WI38 (cell line): ENCODE measurements around the gene SYNDIG1.

Source experiments
- H3K4me3 ChIP-seq: 2 replicates; pipeline ENCODE4 v1.5.1; 2011; ENCODE audit warnings: low read depth, mild to moderate bottlenecking, control low read depth, low read length
- TF ChIP-seq, protein P1 (sequence below): IDR thresholded peaks from 2 replicates; pipeline ENCODE4 v1.5.1; 2012; ENCODE audit warnings: low read depth, mild to moderate bottlenecking, control low read depth, low read length

The SYNDIG1 gene

GRCh38 chr20:24589381-24589780 lies 120.0 kb downstream of the SYNDIG1 start:
- TF ChIP-seq, protein P1, sequence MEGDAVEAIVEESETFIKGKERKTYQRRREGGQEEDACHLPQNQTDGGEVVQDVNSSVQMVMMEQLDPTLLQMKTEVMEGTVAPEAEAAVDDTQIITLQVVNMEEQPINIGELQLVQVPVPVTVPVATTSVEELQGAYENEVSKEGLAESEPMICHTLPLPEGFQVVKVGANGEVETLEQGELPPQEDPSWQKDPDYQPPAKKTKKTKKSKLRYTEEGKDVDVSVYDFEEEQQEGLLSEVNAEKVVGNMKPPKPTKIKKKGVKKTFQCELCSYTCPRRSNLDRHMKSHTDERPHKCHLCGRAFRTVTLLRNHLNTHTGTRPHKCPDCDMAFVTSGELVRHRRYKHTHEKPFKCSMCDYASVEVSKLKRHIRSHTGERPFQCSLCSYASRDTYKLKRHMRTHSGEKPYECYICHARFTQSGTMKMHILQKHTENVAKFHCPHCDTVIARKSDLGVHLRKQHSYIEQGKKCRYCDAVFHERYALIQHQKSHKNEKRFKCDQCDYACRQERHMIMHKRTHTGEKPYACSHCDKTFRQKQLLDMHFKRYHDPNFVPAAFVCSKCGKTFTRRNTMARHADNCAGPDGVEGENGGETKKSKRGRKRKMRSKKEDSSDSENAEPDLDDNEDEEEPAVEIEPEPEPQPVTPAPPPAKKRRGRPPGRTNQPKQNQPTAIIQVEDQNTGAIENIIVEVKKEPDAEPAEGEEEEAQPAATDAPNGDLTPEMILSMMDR, result no peak

DNA sequence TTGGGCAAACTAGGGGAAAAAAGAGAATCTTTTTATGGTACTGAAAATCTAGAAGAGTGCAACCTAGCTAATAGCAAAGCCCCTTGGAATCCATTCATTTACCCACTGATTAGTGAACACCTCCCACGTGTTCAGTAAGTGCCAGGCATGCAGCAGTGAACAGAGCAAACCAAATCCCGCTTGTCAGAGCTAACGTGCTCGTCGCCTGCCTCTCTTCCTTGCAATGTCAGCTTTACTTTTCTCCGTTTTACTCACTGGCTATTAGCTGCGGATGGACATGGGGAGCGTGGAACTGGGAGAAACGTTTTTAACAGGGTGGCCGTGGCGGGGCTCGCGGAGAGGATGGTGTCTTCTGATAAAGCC lies 120.4 kb downstream of the SYNDIG1 start:
- H3K4me3 ChIP-seq, result no peak overlapping the region
- TF ChIP-seq, protein P1, result no peak

More at GRCh38 chr20:24589381-24589780, 120.0 kb downstream of the SYNDIG1 start:
- H3K4me3 ChIP-seq, result no peak overlapping the region

- H3K4me3 ChIP-seq, result no peak overlapping the region
Observed at GRCh38 chr20:24590178-24590982, 121.0 kb downstream of the SYNDIG1 start.

DNA sequence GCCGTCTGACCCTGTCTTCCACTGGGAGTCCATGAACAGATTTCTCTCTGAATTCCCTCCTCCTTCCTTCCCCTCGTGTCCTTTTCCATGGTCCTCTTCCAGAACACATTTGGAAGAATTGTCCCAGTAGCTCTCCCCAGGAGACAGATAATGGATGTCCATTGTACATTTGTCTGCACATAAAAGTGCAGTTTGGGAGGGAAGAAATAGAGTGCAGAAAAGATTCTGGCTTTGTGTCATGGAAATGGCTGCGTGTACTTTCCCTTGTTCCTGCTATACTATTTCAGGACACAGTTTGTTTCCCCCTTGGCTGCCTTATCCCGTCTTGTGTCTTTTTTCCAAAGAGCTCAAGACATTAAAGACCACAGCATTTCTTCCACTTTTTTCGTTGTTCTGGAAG lies 127.6 kb downstream of the SYNDIG1 start:
- H3K4me3 ChIP-seq, result no peak overlapping the region
- TF ChIP-seq, protein P1, result no peak

More at GRCh38 chr20:24590178-24590982, 121.0 kb downstream of the SYNDIG1 start:
- TF ChIP-seq, protein P1, result no peak

- TF ChIP-seq, protein P1, result no peak
- no peak overlapping the region for H3K4me3 ChIP-seq
Observed at GRCh38 chr20:24598346-24598745, 128.9 kb downstream of the SYNDIG1 start.

DNA sequence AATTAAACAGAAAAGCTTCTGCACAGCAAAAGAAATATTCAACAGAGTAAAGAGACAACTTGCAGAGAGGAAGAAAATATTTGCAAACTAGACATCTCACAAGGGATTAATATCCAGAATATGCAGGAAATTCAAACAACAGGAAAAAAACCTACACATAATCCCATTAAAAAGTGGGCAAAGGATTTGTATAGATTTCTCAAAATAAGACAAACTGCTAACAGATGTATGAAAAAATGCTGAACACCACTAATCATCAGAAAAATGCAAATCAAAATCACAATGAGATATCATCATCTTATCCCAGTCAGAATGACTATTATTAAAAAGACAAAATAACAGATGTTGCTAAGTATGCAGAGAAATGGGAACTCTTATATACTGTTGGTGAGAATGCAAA lies 129.6 kb downstream of the SYNDIG1 start:
- TF ChIP-seq, protein P1, result no peak
- H3K4me3 ChIP-seq, result no peak overlapping the region

- TF ChIP-seq, protein P1, result no peak
Observed at GRCh38 chr20:24600012-24600411, 130.6 kb downstream of the SYNDIG1 start.

More at GRCh38 chr20:24600012-24600411, 130.6 kb downstream of the SYNDIG1 start:
- no peak overlapping the region for H3K4me3 ChIP-seq
